K562 (cell line): ENCODE measurements around the gene HIVEP1. TPM values are rescaled to one million over a fixed set of nuclear protein-coding genes. Genes with fewer than 3 reads are reported as not detected.
A peak's percentile ranks its signal among the peaks of the same experiment; 100 is the strongest.

ENCODE experiments used
- CBX1 ChIP-seq: sonication (generic); IDR thresholded peaks from 2 replicates; pipeline ENCODE4 v1.6.1; 2016; ENCODE audit warnings: antibody characterized with exemption, low read depth, mild to moderate bottlenecking
- GATA2 ChIP-seq: sonication (generic); formaldehyde crosslinking; IDR thresholded peaks from 2 replicates; pipeline ENCODE4 v1.4.0; 2020; ENCODE audit warnings: mild to moderate bottlenecking, missing genetic modification reagents
- PML ChIP-seq: IDR thresholded peaks from 2 replicates; pipeline ENCODE4 v1.6.1; 2012; ENCODE audit warnings: low read length, inconsistent platforms
- RBM34 ChIP-seq: fragments of 200-400 bp; formaldehyde crosslinking; IDR thresholded peaks from 2 replicates; pipeline ENCODE4 v1.6.1; 2018; ENCODE audit warnings: low read length, borderline replicate concordance; ENCODE audit not compliant: insufficient read depth
- ZNF280A ChIP-seq: fragments of 450-650 bp; IDR thresholded peaks from 2 replicates; pipeline ENCODE4 v1.6.1; 2018; ENCODE audit warnings: mild to moderate bottlenecking, low read depth; ENCODE audit not compliant: partially characterized antibody
- polyA plus RNA-seq, 8 experiments: library from polyadenylated mRNA; depleted of rRNA in 4 of 8; stranded (reverse) in 5 of 8; unstranded in 3 of 8; fragments of >200 nt; fragmentation: Nextera tagmentation in 2 of 8; fragmentation: Illumina TruSeq in 1 of 8; extraction: Ambion mirVana in 2 of 8; extraction: Trizol in 1 of 8; gene quantifications; 2 replicates each; pipeline versions ENCODE4 v1.2.1 to v1.2.3, GENCODE V29; 2011 to 2014; ENCODE audit warnings: inconsistent platforms in 1 of 8, missing spikeins in 1 of 8
- total RNA-seq, 7 experiments: library from RNA; depleted of rRNA in 6 of 7; stranded (reverse); fragments of >200 nt in 6 of 7; fragmentation: Illumina TruSeq in 2 of 7; extraction: Trizol in 2 of 7; gene quantifications; 2 replicates each; pipeline versions ENCODE4 v1.2.1 to v1.2.3, GENCODE V29; 2011 to 2021; ENCODE audit warnings: low replicate concordance in 1 of 7
- TF ChIP-seq, protein P1 (sequence below): fragments of 450-650 bp; IDR thresholded peaks from 2 replicates; pipeline ENCODE4 v1.6.1; 2017; ENCODE audit warnings: antibody characterized with exemption, mild to moderate bottlenecking

The HIVEP1 gene
- total and polyA plus RNA-seq, 9 of the 15 experiments (the other 6 are each of a cell fraction or from before 2014, with no cell fraction given) = 6.0 to 33.3 (median 21.7) TPM

GRCh38 chr6:12022481-12022880 lies 10.4 kb downstream of the HIVEP1 start (continued):
- TF ChIP-seq ZNF280A = no peak
- TF ChIP-seq RBM34 = no peak
- no peak for TF ChIP-seq CBX1
- TF ChIP-seq, protein P1, sequence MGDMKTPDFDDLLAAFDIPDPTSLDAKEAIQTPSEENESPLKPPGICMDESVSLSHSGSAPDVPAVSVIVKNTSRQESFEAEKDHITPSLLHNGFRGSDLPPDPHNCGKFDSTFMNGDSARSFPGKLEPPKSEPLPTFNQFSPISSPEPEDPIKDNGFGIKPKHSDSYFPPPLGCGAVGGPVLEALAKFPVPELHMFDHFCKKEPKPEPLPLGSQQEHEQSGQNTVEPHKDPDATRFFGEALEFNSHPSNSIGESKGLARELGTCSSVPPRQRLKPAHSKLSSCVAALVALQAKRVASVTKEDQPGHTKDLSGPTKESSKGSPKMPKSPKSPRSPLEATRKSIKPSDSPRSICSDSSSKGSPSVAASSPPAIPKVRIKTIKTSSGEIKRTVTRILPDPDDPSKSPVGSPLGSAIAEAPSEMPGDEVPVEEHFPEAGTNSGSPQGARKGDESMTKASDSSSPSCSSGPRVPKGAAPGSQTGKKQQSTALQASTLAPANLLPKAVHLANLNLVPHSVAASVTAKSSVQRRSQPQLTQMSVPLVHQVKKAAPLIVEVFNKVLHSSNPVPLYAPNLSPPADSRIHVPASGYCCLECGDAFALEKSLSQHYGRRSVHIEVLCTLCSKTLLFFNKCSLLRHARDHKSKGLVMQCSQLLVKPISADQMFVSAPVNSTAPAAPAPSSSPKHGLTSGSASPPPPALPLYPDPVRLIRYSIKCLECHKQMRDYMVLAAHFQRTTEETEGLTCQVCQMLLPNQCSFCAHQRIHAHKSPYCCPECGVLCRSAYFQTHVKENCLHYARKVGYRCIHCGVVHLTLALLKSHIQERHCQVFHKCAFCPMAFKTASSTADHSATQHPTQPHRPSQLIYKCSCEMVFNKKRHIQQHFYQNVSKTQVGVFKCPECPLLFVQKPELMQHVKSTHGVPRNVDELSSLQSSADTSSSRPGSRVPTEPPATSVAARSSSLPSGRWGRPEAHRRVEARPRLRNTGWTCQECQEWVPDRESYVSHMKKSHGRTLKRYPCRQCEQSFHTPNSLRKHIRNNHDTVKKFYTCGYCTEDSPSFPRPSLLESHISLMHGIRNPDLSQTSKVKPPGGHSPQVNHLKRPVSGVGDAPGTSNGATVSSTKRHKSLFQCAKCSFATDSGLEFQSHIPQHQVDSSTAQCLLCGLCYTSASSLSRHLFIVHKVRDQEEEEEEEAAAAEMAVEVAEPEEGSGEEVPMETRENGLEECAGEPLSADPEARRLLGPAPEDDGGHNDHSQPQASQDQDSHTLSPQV = no peak
- no peak for TF ChIP-seq PML
- peak; percentile 38; the same call in 1 of the 2 replicates for TF ChIP-seq GATA2 (CRISPR knock-in tag)
